Ascending aorta (tissue), 2 donors: Measurements from ENCODE around the gene FBXO44. TPM values are rescaled to one million over a fixed set of nuclear protein-coding genes. Genes with fewer than 3 reads are reported as not detected.
"Not testable (repeated sequence)": the region's sequence is repeated elsewhere in the genome, so short reads cannot be mapped to it uniquely, and the experiment has no call there.

Source experiments
- DNase-seq, 2 donors: peaks; one replicate each; pipeline ENCODE4 v3.0.0-alpha.2; 2019; ENCODE audit warnings: low spot score in 2 of 2
- H3K27ac ChIP-seq, 2 donors: fragments of 200-600 bp; sonication (generic); one replicate each; pipeline ENCODE4 v1.5.1; 2016 to 2017; ENCODE audit warnings: mild to moderate bottlenecking in 1 of 2
- H3K27me3 ChIP-seq: fragments of 200-600 bp; sonication (generic); one replicate; pipeline ENCODE4 v1.5.1; 2017
- H3K36me3 ChIP-seq, 2 donors: fragments of 200-600 bp; sonication (generic); one replicate each; pipeline ENCODE4 v1.5.1; 2016
- H3K4me1 ChIP-seq, 2 donors: fragments of 200-600 bp; sonication (generic); one replicate each; pipeline ENCODE4 v1.5.1; 2016 to 2017; ENCODE audit warnings: mild to moderate bottlenecking in 1 of 2
- H3K4me3 ChIP-seq, 2 donors: fragments of 200-600 bp; sonication (generic); one replicate each; pipeline ENCODE4 v1.5.1; 2016 to 2017; ENCODE audit warnings: mild to moderate bottlenecking in 1 of 2
- H3K9me3 ChIP-seq, 2 donors: fragments of 200-600 bp; sonication (generic); one replicate each; pipeline ENCODE4 v1.5.1; 2016
- intact Hi-C: fragments of 100-400 bp; cut with DNase I; formaldehyde crosslinking; loops from one replicate; pipeline ENCODE4 v1.15.1; 2023
- total RNA-seq: library from RNA; depleted of rRNA; stranded (reverse); fragments of >200 nt; gene quantifications from one replicate; pipeline ENCODE4 v1.1.0, GENCODE V29; 2016
- TF ChIP-seq, protein P1 (sequence below), 3 experiments: fragments of 200-600 bp in 2 of 3; fragments of 450-650 bp in 1 of 3; sonication (generic) in 2 of 3; IDR thresholded peaks; one replicate each; pipeline ENCODE4 v1.5.1; 2016 to 2019; ENCODE audit warnings: antibody characterized with exemption in 3 of 3, mild to moderate bottlenecking in 1 of 3, moderate library complexity in 1 of 3

The FBXO44 gene
- total RNA-seq, 1 donor from 2014 or later = 62.7 TPM

DNA sequence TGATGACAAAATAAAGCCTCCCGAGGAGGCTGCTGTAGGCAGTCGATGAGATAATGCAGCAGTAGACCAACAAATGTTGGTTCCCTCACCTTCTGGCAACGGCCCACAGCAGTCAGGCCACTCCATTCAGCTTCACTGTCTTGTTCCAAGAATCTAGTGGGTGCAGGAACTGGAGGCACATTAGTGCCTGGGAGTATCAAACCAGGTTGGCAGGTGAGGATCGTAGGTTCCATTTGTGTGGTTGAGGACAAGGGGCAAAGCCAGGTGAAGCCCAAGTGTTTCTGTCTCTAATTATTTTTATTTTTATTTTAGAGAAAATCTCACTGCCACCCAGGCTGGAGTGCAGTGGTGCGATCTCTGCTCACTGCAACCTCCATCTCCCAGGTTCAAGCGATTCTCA, 13.7 kb upstream of the FBXO44 start:
- Histone ChIP-seq H3K27me3 (no peaks in the 10 kb centered on the region), H3K4me1 (no peaks in the 10 kb centered on the region), H3K9me3 (no peaks in the 10 kb centered on the region), H3K27ac (no peak overlapping the region), H3K36me3 (no peaks in the 10 kb centered on the region), H3K4me3 (no peak overlapping the region)
- no peak for DNase-seq
- TF ChIP-seq, protein P1, sequence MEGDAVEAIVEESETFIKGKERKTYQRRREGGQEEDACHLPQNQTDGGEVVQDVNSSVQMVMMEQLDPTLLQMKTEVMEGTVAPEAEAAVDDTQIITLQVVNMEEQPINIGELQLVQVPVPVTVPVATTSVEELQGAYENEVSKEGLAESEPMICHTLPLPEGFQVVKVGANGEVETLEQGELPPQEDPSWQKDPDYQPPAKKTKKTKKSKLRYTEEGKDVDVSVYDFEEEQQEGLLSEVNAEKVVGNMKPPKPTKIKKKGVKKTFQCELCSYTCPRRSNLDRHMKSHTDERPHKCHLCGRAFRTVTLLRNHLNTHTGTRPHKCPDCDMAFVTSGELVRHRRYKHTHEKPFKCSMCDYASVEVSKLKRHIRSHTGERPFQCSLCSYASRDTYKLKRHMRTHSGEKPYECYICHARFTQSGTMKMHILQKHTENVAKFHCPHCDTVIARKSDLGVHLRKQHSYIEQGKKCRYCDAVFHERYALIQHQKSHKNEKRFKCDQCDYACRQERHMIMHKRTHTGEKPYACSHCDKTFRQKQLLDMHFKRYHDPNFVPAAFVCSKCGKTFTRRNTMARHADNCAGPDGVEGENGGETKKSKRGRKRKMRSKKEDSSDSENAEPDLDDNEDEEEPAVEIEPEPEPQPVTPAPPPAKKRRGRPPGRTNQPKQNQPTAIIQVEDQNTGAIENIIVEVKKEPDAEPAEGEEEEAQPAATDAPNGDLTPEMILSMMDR (IDR thresholded peaks at IDR 0.05) = no peak
- intact Hi-C loops = loop anchor here (5.0 kb wide), 1 partner anchor 1149 kb away; no protein-coding TSS in a partner anchor

DNA sequence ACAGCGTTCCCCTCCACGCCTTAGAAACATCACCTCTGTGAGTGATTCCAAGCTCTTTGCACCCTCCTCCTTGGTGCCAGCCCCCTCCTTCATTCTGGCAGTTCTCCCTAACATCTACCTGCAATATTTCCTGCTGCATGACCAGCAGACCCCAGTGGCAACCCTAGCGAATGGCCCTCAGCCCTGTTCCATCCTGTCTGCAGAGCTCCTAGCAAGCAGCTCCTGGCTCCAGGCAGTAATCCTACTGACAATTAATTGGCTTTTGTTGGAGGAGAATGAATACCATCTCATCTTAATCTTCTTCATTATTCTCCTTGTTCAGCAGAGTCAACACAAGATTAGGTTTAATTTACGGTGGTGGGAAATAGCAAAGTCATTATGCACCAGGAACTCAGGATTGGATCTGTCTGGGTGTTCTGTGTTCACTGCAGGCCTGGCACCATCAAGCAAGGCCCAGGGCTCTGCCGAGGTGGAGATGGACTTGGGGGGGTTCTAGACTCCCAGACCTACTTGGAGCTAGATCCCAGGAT, 12.8 kb upstream of the FBXO44 start:
- TF ChIP-seq, protein P1 (IDR thresholded peaks at IDR 0.05) = no peak
- Histone ChIP-seq H3K36me3 (no peaks in the 10 kb centered on the region), H3K4me3 (no peak overlapping the region), H3K27ac (no peak overlapping the region), H3K9me3 (no peaks in the 10 kb centered on the region), H3K4me1 (no peaks in the 10 kb centered on the region), H3K27me3 (no peaks in the 10 kb centered on the region)
- DNase-seq = no peak
- intact Hi-C loops = loop anchor here (1.0 to 5.0 kb wide), 3 partner anchors 401 to 1150 kb away; no protein-coding TSS in a partner anchor

DNA sequence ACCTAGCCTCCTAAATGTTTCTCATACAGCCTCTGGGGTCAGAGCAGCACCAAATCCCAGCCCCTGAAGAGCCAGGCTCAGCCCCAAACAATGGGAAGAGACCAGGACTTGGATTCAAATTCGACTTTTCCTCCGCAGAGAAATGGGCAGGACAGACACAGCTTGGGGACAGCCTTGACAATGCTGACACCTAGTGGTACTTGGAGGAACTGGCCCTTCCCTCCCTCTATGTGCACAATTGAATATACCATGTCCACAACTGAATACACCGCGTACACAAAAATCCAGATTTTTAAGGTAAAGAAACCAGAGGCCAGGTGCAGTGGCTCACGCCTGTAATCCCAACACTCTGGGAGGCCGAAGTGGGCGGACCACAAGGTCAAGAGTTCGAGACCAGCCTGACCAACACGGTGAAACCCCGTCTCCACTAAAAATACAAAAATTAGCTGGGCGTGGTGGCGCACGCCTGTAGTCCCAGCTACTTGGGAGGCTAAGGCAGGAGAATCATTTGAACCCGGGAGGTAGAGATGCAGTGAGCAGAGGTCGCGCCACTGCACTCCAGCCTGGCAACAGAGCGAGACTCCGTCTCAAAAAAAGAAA, 12.2 kb upstream of the FBXO44 start:
- intact Hi-C loops = loop anchor here (1.0 to 5.0 kb wide), 3 partner anchors 402 to 1150 kb away; no protein-coding TSS in a partner anchor
- not testable (repeated sequence) for H3K36me3 ChIP-seq, H3K27me3 ChIP-seq, H3K27ac ChIP-seq, DNase-seq, H3K4me1 ChIP-seq, H3K4me3 ChIP-seq, H3K9me3 ChIP-seq
- TF ChIP-seq, protein P1 (IDR thresholded peaks at IDR 0.05) = peak; percentile 88 to 98 (median 97)

DNA sequence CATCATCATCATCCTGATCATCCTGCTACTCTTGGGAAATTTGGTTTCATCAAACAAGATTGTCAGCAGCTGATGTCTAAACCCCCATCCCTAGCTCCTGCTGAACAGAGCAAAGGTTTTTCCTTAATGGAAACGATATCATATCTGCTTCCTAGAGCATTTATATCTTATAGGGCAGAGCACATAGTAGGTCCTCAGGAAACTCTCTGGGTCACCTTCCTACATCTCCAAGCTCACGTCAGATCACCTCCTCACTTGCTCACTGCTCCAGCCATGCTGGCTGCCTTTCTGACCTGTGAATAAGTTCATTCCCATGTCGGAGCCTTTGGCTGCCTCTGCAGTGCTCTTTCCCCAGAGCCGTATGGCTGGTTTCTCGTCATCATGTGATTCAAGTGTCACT, 10.9 kb upstream of the FBXO44 start:
- no peaks in the 10 kb centered on the region for H3K36me3 ChIP-seq
- H3K27me3 ChIP-seq = no peaks in the 10 kb centered on the region
- H3K27ac ChIP-seq = no peak overlapping the region
- H3K4me3 ChIP-seq = no peak overlapping the region
- H3K9me3 ChIP-seq = no peaks in the 10 kb centered on the region
- intact Hi-C loops = loop anchor here (2.0 to 5.0 kb wide), 2 partner anchors 403 to 1151 kb away; no protein-coding TSS in a partner anchor
- H3K4me1 ChIP-seq = peaks cover 0 to 2% of the 10 kb centered on the region in 2 donors
- DNase-seq = no peak
- TF ChIP-seq, protein P1 (IDR thresholded peaks at IDR 0.05) = no peak

DNA sequence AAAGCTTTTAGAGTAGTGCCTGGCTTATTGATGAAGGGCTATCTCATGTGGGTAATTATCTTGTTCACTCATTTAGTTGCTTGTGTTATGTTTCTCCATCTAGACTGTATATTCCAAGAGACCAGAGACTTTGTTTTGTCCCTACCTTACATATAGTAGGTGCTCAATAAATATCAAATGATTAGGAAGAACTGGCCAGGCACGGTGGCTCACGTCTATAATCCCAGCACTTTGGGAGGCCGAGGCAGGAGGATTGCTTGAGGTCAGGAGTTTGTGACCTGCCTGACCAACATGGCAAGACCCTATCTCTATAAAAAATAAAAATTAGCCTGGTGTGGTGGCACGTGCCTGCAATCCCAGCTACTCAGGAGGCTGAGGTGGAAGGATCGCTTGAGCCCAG, 9.4 kb upstream of the FBXO44 start:
- Histone ChIP-seq H3K4me1 (peaks cover 1 to 5% of the 10 kb centered on the region in 2 donors), H3K9me3 (no peaks in the 10 kb centered on the region), H3K36me3 (no peaks in the 10 kb centered on the region), H3K27ac (no peak overlapping the region), H3K4me3 (no peak overlapping the region), H3K27me3 (no peaks in the 10 kb centered on the region)
- TF ChIP-seq, protein P1 (IDR thresholded peaks at IDR 0.05) = no peak
- no peak for DNase-seq
- intact Hi-C loops = no loop called here
